ENCODE measurements around the gene FBXW7.

Gene FBXW7

DNA sequence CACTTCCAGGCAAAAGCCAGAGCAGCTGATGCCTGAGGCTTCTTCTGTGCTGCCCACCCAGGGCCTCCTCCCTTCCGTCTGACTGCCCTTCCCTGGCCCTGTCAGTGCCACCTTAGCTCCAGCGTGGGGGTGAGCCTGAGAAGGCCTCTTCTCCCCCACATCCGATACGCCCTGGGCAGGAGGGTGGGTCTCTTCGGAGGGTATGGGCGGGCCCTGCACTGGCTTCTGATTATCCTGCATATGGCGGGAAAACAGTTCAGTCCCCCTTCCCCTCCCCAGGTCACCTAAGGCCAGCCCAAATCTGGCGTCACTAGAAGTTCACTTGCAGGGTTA lies 256.7 kb downstream of the FBXW7 start:
- Mint-ChIP-seq H3K36me3 (ENCODE audit: low read depth) (no peaks in the 10 kb centered on the region), H3K27ac (no peak overlapping the region), H3K27me3 (ENCODE audit: low read depth, poor library complexity) (peaks cover 8% of the 10 kb centered on the region), H3K9me3 (no peaks in the 10 kb centered on the region), H3K4me1 (peaks cover 31% of the 10 kb centered on the region), H3K4me3 (no peak overlapping the region)
- no peak for DNase-seq
- TF ChIP-seq, protein P1, sequence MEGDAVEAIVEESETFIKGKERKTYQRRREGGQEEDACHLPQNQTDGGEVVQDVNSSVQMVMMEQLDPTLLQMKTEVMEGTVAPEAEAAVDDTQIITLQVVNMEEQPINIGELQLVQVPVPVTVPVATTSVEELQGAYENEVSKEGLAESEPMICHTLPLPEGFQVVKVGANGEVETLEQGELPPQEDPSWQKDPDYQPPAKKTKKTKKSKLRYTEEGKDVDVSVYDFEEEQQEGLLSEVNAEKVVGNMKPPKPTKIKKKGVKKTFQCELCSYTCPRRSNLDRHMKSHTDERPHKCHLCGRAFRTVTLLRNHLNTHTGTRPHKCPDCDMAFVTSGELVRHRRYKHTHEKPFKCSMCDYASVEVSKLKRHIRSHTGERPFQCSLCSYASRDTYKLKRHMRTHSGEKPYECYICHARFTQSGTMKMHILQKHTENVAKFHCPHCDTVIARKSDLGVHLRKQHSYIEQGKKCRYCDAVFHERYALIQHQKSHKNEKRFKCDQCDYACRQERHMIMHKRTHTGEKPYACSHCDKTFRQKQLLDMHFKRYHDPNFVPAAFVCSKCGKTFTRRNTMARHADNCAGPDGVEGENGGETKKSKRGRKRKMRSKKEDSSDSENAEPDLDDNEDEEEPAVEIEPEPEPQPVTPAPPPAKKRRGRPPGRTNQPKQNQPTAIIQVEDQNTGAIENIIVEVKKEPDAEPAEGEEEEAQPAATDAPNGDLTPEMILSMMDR (IDR thresholded peaks at IDR 0.05), result no peak

DNA sequence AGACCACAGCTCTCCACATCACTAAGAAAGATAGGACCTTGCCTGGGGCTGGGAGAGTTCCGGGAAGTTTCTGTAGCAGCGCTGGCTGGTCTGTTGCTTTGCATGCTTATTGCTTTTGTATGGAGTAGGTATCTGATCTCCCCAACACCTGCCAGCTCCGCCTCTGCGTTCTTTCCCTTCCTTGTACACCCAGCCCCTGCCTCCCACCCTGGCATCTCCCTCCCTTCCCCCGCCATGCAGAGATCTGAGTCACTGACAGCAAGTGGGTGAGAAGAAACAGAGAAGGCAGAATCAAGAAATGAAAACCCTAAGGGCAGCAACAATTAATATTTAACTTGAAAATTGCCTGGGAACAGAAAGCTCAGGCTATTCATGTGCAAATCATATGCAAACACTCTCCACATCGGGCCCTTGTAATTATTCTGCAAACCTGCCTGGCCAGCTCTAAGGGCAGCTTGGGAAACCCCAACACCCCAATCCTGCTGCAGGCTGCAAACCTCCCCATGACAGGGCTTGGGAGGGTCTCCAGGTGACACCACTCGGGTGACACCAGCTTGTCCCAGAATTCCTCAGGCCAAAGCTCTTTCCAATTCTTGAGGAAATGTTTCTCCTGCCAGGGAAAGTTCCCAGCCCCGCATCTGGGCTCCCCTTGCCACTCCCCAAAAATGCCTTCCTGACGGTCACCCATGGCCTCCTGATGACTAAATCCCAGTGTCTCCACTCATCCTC lies 257.2 kb downstream of the FBXW7 start:
- DNase-seq, result no peak
- TF ChIP-seq, protein P1 (IDR thresholded peaks at IDR 0.05), result no peak
- H3K4me3 Mint-ChIP-seq, result no peak overlapping the region
- H3K9me3 Mint-ChIP-seq, result no peaks in the 10 kb centered on the region
- H3K27me3 Mint-ChIP-seq (ENCODE audit: low read depth, poor library complexity), result peaks cover 8% of the 10 kb centered on the region
- H3K36me3 Mint-ChIP-seq (ENCODE audit: low read depth), result no peaks in the 10 kb centered on the region
- H3K4me1 Mint-ChIP-seq, result peaks cover 31% of the 10 kb centered on the region
- H3K27ac Mint-ChIP-seq, result no peak overlapping the region

DNA sequence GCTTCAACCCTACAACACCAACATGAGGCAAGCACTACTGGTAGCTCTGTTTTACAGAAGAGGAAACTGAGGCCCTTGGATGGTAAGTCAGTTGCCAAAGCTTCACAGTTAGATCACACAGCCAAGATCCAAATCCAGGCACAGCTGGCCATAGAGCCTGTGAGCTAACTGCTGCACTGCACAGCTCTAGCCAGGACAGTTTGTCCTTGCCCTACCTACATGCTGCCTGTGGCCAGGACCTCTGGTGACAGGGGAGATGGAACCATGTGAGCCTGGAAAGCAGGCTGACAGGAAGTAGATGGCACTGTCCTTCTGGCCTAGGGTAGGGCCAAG lies 257.8 kb downstream of the FBXW7 start:
- Mint-ChIP-seq H3K27me3 (ENCODE audit: low read depth, poor library complexity) (peaks cover 8% of the 10 kb centered on the region), H3K4me1 (peaks cover 35% of the 10 kb centered on the region), H3K36me3 (ENCODE audit: low read depth) (no peaks in the 10 kb centered on the region), H3K27ac (no peak overlapping the region), H3K4me3 (no peak overlapping the region), H3K9me3 (no peaks in the 10 kb centered on the region)
- DNase-seq, result no peak
- TF ChIP-seq, protein P1 (IDR thresholded peaks at IDR 0.05), result no peak

DNA sequence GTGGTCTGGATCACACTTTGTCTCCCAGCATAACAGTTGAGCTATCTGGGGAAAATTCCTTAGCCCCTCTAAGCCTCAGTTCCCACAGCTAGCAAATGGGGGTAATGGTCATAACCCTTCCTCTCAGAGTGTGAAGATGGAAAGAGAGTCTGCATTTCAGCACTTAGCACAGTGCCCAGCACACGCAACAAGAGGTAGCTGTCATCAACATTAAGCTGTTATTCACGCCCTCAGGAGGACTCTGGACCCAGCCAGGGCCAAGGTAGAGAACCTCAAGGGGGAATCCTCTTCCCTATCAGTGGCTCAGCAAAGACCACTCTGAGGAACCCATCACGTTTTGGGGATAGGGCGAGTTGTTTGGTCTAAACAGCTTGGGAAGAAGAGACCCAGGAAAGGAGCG lies 258.6 kb downstream of the FBXW7 start:
- H3K9me3 Mint-ChIP-seq, result no peaks in the 10 kb centered on the region
- H3K4me3 Mint-ChIP-seq, result no peak overlapping the region
- peaks cover 35% of the 10 kb centered on the region for H3K4me1 Mint-ChIP-seq
- TF ChIP-seq, protein P1 (IDR thresholded peaks at IDR 0.05), result no peak
- H3K27ac Mint-ChIP-seq, result no peak overlapping the region
- peaks cover 8% of the 10 kb centered on the region for H3K27me3 Mint-ChIP-seq (ENCODE audit: low read depth, poor library complexity)
- DNase-seq, result no peak
- H3K36me3 Mint-ChIP-seq (ENCODE audit: low read depth), result no peaks in the 10 kb centered on the region

DNA sequence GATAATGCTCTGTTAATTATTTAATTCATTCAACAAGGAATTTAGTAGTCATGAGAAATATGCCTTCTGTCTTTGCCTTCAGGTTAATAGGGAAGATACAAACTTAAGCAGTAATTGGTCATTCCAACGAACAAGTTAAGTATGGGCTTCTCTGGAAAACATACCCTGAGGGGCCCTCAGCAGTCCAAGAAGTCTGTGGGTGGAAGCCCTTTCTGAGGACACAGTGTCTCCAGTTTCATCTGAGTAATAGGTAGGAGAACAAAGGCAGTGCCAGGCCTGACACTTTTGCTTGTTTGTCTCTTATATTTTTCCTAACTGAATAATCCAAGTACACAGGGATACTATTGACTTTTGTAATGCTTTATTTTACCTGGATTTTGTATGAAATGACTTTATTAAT lies 262.5 kb downstream of the FBXW7 start:
- Mint-ChIP-seq H3K9me3 (no peaks in the 10 kb centered on the region), H3K4me1 (peaks cover 20% of the 10 kb centered on the region), H3K36me3 (ENCODE audit: low read depth) (no peaks in the 10 kb centered on the region), H3K27me3 (ENCODE audit: low read depth, poor library complexity) (peaks cover 8% of the 10 kb centered on the region), H3K27ac (peak overlapping the region; percentile 64), H3K4me3 (no peak overlapping the region)
- TF ChIP-seq, protein P1 (IDR thresholded peaks at IDR 0.05), result no peak
- no peak for DNase-seq
